Ovary (tissue), 3 donors: Measurements from ENCODE around the gene CRYGN.

Experiments used
- POLR2A ChIP-seq: fragments of 450-650 bp; IDR thresholded peaks from one replicate; pipeline ENCODE4 v1.6.1; 2017; ENCODE audit warnings: antibody characterized with exemption, mild to moderate bottlenecking, moderate library complexity
- TF ChIP-seq, protein P1 (sequence below), 3 donors: fragments of 450-650 bp in 2 of 3; fragments of 200-600 bp in 1 of 3; IDR thresholded peaks; one replicate each; pipeline versions ENCODE4 v1.5.1 to v1.8.0; 2016 to 2022; ENCODE audit warnings: antibody characterized with exemption in 3 of 3, mild to moderate bottlenecking in 1 of 3
- donor health status: DM: no; HTN: no; CAD: no.

DNA sequence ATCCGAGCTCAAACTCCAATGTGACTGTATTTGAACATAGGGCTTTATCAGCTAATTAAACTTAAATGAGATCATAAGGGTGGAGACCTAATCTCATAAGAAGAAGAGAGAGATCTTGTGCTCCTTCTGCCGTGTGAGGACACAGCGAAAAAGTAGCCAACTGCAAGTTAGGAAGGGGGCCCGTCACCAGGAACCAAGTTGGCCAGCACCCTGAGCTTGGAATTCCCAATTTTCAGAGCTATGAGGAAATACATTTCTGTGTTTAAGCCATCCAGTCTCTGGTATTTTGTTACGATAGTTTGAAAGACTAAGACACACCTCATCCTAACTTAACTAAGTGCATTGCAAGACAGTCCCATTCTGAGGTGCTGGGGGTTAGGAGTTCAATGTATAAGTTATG lies 16.0 kb downstream of the CRYGN start:
- no peak for TF ChIP-seq POLR2A
- TF ChIP-seq, protein P1, sequence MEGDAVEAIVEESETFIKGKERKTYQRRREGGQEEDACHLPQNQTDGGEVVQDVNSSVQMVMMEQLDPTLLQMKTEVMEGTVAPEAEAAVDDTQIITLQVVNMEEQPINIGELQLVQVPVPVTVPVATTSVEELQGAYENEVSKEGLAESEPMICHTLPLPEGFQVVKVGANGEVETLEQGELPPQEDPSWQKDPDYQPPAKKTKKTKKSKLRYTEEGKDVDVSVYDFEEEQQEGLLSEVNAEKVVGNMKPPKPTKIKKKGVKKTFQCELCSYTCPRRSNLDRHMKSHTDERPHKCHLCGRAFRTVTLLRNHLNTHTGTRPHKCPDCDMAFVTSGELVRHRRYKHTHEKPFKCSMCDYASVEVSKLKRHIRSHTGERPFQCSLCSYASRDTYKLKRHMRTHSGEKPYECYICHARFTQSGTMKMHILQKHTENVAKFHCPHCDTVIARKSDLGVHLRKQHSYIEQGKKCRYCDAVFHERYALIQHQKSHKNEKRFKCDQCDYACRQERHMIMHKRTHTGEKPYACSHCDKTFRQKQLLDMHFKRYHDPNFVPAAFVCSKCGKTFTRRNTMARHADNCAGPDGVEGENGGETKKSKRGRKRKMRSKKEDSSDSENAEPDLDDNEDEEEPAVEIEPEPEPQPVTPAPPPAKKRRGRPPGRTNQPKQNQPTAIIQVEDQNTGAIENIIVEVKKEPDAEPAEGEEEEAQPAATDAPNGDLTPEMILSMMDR (IDR thresholded peaks at IDR 0.05) = no peak
